HG03103 (cell line): ENCODE data around the gene DGKG.

Source experiments
- ATAC-seq: cut with Tn5 transposase; IDR thresholded peaks from one replicate; pipeline ENCODE4 v1.9.1; 2021; ENCODE audit warnings: low read depth; ENCODE audit not compliant: unreplicated experiment

Gene DGKG

GRCh38 chr3:186368176-186368575, 6.1 kb upstream of the DGKG start:
- no peak for ATAC-seq

- ATAC-seq: no peak
Measured at GRCh38 chr3:186367631-186368030, 5.6 kb upstream of the DGKG start.

- ATAC-seq: no peak
Measured at GRCh38 chr3:186366206-186366605, 4.2 kb upstream of the DGKG start.

- ATAC-seq: no peak
Measured at GRCh38 chr3:186365202-186365974, 3.4 kb upstream of the DGKG start.

GRCh38 chr3:186362988-186363387, 954 bp upstream of the DGKG start:
- no peak for ATAC-seq

GRCh38 chr3:186362537-186362842, 456 bp upstream of the DGKG start:
- no peak for ATAC-seq

- ATAC-seq: no peak
Measured at GRCh38 chr3:186361246-186361761, 730 bp downstream of the DGKG start.

GRCh38 chr3:186360779-186361178, 1.3 kb downstream of the DGKG start:
- ATAC-seq: no peak

GRCh38 chr3:186359078-186359477, 3.0 kb downstream of the DGKG start:
- ATAC-seq: no peak

GRCh38 chr3:186356152-186356551, 5.9 kb downstream of the DGKG start:
- no peak for ATAC-seq

- ATAC-seq: no peak
Measured at GRCh38 chr3:186354100-186354499, 7.9 kb downstream of the DGKG start.

- ATAC-seq: no peak
Measured at GRCh38 chr3:186352369-186352768, 9.7 kb downstream of the DGKG start.

GRCh38 chr3:186342197-186342596, 19.8 kb downstream of the DGKG start:
- no peak for ATAC-seq

- ATAC-seq: no peak
Measured at GRCh38 chr3:186340204-186340603, 21.8 kb downstream of the DGKG start.

GRCh38 chr3:186339180-186339918, 22.7 kb downstream of the DGKG start:
- no peak for ATAC-seq

- ATAC-seq: no peak
Measured at GRCh38 chr3:186333256-186333655, 28.8 kb downstream of the DGKG start.

GRCh38 chr3:186330772-186331460, 31.1 kb downstream of the DGKG start:
- no peak for ATAC-seq

- no peak for ATAC-seq
Measured at GRCh38 chr3:186329589-186329988, 32.4 kb downstream of the DGKG start.

GRCh38 chr3:186327912-186328487, 34.0 kb downstream of the DGKG start:
- no peak for ATAC-seq

- no peak for ATAC-seq
Measured at GRCh38 chr3:186322761-186323160, 39.3 kb downstream of the DGKG start.

GRCh38 chr3:186321746-186322145, 40.3 kb downstream of the DGKG start:
- ATAC-seq: no peak
